ENCODE data around the gene ASIC4. TPM values are rescaled to one million over a fixed set of nuclear protein-coding genes. Genes with fewer than 3 reads are reported as not detected.
A peak's percentile ranks its signal among the peaks of the same experiment; 100 is the strongest.

ASIC4 gene
- total and polyA plus RNA-seq, 9 of the 15 experiments (the other 6 are each of a cell fraction or from before 2014, with no cell fraction given) = 0.07 to 19.2 (median 4.8) TPM

- peak; percentile 76 for TF ChIP-seq TEAD4 (IDR thresholded peaks at IDR 0.05; ENCODE audit: low read length)
- TF ChIP-seq TEAD4 (CRISPR knock-in tag; IDR thresholded peaks at IDR 0.05; ENCODE audit: borderline replicate concordance) = no peak
- TF ChIP-seq ZNF584 (CRISPR knock-in tag; IDR thresholded peaks at IDR 0.05; ENCODE audit: low read depth) = no peak
- TF ChIP-seq BHLHE40 (IDR thresholded peaks at IDR 0.05; ENCODE audit: low read length) = no peak
- TF ChIP-seq, protein P1, sequence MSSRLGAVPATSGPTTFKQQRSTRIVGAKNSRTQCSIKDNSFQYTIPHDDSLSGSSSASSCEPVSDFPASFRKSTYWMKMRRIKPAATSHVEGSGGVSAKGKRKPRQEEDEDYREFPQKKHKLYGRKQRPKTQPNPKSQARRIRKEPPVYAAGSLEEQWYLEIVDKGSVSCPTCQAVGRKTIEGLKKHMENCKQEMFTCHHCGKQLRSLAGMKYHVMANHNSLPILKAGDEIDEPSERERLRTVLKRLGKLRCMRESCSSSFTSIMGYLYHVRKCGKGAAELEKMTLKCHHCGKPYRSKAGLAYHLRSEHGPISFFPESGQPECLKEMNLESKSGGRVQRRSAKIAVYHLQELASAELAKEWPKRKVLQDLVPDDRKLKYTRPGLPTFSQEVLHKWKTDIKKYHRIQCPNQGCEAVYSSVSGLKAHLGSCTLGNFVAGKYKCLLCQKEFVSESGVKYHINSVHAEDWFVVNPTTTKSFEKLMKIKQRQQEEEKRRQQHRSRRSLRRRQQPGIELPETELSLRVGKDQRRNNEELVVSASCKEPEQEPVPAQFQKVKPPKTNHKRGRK (tag; IDR thresholded peaks at IDR 0.05) = no peak
- no peak for TF ChIP-seq ZKSCAN3 (CRISPR knock-in tag; IDR thresholded peaks at IDR 0.05)
- no peak for TF ChIP-seq ZBTB11 (CRISPR knock-in tag; IDR thresholded peaks at IDR 0.05)
- TF ChIP-seq KAT8 (IDR thresholded peaks at IDR 0.05; ENCODE audit: low read depth) = no peak
- TF ChIP-seq ZNF695 (CRISPR knock-in tag; IDR thresholded peaks at IDR 0.05) = no peak
- TF ChIP-seq JUND (IDR thresholded peaks at IDR 0.05; ENCODE audit: borderline replicate concordance, low read depth, low read length) = peak; percentile 35; the same call in 1 of the 2 replicates
- TF ChIP-seq JUND (tag; IDR thresholded peaks at IDR 0.05; ENCODE audit: borderline replicate concordance, low read depth, low read length) = 0 out of 3 replicates have a peak, but pooled peaks have one; percentile 49
- TF ChIP-seq SP1 (CRISPR knock-in tag; IDR thresholded peaks at IDR 0.05) = no peak
- no peak for TF ChIP-seq TCF15 (CRISPR knock-in tag; IDR thresholded peaks at IDR 0.05)
- TF ChIP-seq CHD2 (IDR thresholded peaks at IDR 0.05; ENCODE audit: low read depth, low read length) = no peak
- TF ChIP-seq, protein P2, sequence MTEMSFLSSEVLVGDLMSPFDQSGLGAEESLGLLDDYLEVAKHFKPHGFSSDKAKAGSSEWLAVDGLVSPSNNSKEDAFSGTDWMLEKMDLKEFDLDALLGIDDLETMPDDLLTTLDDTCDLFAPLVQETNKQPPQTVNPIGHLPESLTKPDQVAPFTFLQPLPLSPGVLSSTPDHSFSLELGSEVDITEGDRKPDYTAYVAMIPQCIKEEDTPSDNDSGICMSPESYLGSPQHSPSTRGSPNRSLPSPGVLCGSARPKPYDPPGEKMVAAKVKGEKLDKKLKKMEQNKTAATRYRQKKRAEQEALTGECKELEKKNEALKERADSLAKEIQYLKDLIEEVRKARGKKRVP (CRISPR knock-in tag; IDR thresholded peaks at IDR 0.05) = no peak
- TF ChIP-seq NR2C1 (IDR thresholded peaks at IDR 0.05) = no peak
- no peak for TF ChIP-seq NR2C1 (tag; IDR thresholded peaks at IDR 0.05)
- TF ChIP-seq ZNF184 (CRISPR knock-in tag; IDR thresholded peaks at IDR 0.05) = no peak
- TF ChIP-seq KDM5B (IDR thresholded peaks at IDR 0.05; ENCODE audit: insufficient replicate concordance, low read depth, low read length) = no peak
- no peak for TF ChIP-seq ATF1 (CRISPR knock-in tag; IDR thresholded peaks at IDR 0.05)
- TF ChIP-seq ATF1 (tag; IDR thresholded peaks at IDR 0.05) = no peak
- TF ChIP-seq ZNF282 (CRISPR knock-in tag; IDR thresholded peaks at IDR 0.05) = no peak
- no peak for TF ChIP-seq ZNF263 (CRISPR knock-in tag; IDR thresholded peaks at IDR 0.05; ENCODE audit: borderline replicate concordance)
- no peak for TF ChIP-seq BCOR (IDR thresholded peaks at IDR 0.05)
Measured at GRCh38 chr2:219500135-219500534, 14.1 kb upstream of the ASIC4 start (continued).

Data from K562 (cell line).